ENCODE data around the gene ZIC3.

The ZIC3 gene

GRCh38 chrX:137574102-137574783 lies 8.3 kb downstream of the ZIC3 start:
- DNase-seq (ENCODE audit: low read depth in 2 of 2): no peak

- DNase-seq (ENCODE audit: low read depth in 2 of 2): no peak
These were observed 8.9 kb downstream of the ZIC3 start for GRCh38 chrX:137574784-137575293.

- no peak for DNase-seq (ENCODE audit: low read depth in 2 of 2)
These were observed 9.8 kb downstream of the ZIC3 start for GRCh38 chrX:137575596-137576255.

- DNase-seq (ENCODE audit: low read depth in 2 of 2): no peak
These were observed 21.2 kb downstream of the ZIC3 start for GRCh38 chrX:137587151-137587550.

GRCh38 chrX:137600769-137601168 lies 34.8 kb downstream of the ZIC3 start:
- DNase-seq (ENCODE audit: low read depth in 2 of 2): no peak

All from stimulated activated CD8-positive, alpha-beta memory T cell treated with anti-CD3 and anti-CD28 coated beads, Interleukin-15, amount 100 ng/mL, for 48 hours (primary cell).